Lung microvascular endothelial cell (primary cell): ENCODE measurements around the gene CSNK1D. TPM values are rescaled to one million over a fixed set of nuclear protein-coding genes. Genes with fewer than 3 reads are reported as not detected.

Experiments used
- DNase-seq, 2 donors: peaks; one replicate each; pipeline versions ENCODE4 v3.0.0 to v3.0.0-alpha.2; 2010; ENCODE audit warnings: low read depth in 2 of 2
- total RNA-seq: library from RNA; depleted of rRNA; stranded (reverse); fragments of >200 nt; gene quantifications from 2 replicates; pipeline ENCODE4 v1.2.1, GENCODE V29; 2014

Gene CSNK1D
- total RNA-seq, 1 donor from 2014 or later: 41.3 TPM

- no peak for DNase-seq
Observed at GRCh38 chr17:82252511-82253178, 20.9 kb downstream of the CSNK1D start.

DNA sequence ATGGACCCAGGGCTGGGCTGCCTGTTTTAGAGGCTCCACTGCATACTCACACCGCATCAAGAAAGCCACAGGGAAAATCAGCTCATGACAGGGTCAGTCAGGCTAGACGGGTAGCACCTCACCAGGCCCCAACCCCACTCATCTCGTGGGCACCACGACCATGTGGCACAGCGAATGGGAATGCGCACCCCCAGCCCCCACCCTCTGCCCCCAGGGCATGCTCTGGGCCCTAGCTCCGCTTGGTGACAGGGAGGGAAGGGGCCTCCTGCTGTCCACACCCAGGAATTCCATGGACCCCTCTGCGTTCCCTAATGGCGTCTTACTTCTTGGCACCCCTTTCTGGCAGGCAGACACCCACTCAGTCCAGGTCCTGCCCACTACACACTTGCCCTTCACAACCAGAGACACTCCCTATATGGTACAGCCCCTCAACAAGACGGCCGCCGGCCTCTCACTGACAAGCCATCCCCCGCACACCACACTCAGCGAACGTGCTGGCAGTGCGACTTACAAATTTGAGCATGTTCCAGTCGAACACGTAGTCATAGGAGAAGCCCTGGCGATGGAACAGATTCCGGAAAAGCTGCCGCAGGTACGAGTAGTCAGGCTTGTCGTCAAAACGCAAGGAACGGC lies 22.5 kb downstream of the CSNK1D start:
- no peak for DNase-seq

GRCh38 chr17:82249896-82250581 lies 23.5 kb downstream of the CSNK1D start:
- no peak for DNase-seq

DNA sequence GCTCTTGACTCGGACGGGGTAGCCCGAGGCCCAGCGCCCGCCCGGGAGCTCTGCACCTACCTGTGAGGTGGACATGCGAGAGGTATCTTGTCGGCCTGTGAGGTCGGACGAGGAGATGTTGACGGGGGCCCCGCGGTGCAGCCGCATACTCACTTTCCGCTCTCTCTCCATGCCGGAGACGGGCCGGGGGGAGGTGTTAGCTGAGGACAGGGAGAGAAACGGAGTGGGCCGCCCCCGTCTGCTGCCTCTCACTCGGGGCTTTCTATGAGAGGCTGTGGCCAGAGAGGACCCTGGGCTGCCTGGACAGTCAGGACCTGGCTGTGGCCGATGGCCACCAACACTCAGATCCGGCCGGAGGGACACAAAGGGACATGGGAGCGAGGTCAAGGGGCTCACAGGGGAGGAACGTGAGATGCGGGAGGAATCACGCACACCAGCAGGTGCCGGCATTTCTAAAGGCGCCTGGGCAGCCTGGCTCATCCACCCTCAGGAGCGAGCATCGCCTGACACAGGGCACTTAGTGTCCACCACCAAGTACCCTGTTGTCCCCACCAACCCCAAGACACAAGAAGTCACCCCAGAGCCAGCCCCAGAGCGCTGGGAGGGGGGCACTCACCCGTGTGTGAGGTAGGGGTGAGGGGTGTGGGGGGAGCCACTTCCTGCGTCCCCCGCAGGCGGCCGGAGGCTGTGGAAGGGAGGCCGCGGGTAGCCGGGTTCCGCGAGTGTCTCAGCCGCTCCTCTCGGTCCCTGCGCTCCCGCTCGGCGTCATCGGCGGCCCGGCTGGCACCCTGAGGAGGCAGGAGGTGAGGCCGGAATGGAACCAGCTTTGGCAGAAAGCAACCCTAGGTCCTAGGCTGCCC lies 24.5 kb downstream of the CSNK1D start:
- DNase-seq: no peak

DNA sequence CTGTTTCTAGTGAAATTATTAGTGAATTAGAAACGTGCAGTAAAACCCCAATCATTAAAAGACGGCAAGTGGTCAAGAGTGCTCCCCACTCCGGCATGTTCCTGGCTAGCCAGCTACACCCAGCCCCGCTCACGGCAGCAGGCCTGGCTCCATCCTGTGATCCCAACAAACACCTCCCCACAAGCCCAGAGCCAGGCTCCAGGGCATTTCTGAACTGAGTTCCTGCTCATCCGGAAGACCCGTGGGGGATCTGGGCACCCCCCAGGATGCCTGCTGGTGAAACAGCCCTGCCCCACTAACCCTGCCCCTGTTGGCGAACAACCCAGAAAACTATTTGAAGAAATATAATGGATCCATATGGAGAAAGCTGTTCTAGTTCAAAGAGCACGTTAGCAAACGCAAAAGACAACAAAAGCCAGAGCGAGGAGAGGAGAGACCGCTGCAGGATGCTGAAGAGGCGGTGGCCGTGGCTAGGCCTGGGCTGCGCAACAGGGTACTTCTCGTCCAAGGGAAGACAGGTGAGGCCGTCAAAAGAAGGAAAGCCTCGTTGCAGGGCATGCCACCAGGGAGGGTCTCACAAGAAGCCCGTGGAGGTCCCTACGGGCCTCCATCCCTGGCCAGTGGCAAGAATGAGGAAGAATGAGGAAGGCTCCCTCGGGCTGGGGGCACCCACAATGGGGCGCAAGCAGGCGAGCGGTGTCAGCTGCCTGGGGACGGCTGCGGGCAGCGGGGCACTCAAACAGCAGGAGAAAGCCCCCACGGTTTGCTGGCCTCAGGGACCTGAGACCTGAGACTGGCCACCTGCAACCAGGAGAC lies 25.4 kb downstream of the CSNK1D start:
- peak in 1 of 2 donors; percentile 42 for DNase-seq

DNA sequence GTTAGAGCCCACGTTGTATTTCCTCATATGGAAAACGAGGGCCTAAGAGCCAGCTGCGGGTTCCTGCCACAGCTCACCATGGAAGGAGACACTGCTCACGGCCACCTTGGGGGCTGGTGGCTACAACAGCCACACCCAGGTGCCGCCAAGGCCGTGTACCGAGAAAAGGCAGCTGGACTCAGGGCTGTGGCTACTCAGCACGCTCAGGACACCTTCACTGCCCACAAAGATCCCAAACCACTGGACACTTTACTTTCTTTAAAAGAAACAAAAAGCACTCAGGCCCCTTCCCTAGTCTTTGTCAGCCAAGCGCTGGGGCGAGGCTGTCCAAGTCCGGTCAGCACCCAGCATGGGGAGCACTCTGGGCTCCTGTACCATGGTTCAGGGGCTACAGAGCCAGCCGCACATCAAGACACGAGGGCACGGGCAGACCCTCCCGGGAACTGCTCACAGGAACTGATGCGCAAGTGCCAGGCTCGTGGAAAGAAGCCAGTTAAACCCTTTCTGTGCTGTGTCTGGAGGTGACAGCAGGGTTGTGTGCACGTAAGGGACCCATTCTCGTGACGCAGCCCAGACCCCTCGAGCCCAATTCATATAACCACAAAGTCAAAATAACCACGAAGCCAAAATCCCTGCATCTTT lies 26.2 kb downstream of the CSNK1D start:
- DNase-seq: no peak

- peak; percentile 69 to 73 for DNase-seq
Observed at GRCh38 chr17:82246365-82247181, 26.9 kb downstream of the CSNK1D start.

DNA sequence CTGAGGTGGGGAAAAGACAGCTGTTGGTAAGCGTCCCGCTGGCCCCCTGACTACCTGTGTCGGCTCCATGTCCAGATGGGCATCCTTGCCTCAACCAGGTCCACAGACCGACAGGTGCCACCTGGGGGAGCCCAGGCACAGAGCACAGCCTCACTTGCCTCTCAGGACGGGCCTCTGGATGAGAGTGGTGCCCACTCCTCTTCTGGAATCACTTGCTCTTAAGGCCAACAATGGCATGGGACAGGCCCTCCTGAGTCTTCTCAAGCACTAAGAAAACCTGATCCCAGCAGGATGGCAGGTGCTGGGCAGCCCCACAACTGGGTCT lies 27.5 kb downstream of the CSNK1D start:
- DNase-seq: no peak

- no peak for DNase-seq
Observed at GRCh38 chr17:82245134-82246039, 28.1 kb downstream of the CSNK1D start.

GRCh38 chr17:82244413-82245133 lies 28.9 kb downstream of the CSNK1D start:
- peak; percentile 47 to 48 for DNase-seq

DNA sequence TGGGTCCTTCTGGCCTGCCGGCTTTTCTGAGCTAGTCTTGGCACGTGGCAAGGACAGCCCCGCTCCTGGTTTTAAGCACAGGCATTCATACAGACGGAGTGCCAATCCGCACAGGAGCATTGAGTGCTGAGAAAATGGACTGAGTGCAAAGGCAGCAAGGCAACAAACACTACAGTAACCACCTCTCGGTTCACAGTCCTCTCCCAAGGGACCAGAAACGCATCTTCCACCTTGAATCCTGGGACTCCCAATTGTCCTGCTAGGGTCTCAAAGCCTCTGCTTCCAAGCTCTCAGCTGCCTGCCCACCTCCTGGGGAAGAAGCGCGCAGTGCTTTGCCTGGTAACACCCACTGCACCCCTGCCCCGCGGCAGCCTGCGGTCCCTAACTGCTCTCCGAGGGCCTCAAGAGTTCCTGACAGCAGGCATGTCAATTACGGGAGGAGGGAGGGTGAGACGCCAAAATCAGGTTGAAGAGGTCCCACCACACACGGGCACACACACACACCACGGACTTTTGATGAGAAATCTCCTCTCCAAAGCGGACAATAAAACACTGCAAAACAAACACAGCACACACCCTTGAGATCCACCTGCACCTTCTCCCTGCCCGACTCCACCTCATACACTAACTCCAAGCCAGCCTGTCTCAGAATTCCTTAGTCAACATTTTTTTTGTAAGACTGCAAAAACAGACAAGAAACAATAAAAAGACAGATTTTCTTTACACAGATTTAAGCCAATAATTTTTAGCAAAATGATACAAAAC lies 29.7 kb downstream of the CSNK1D start:
- DNase-seq: no peak

DNA sequence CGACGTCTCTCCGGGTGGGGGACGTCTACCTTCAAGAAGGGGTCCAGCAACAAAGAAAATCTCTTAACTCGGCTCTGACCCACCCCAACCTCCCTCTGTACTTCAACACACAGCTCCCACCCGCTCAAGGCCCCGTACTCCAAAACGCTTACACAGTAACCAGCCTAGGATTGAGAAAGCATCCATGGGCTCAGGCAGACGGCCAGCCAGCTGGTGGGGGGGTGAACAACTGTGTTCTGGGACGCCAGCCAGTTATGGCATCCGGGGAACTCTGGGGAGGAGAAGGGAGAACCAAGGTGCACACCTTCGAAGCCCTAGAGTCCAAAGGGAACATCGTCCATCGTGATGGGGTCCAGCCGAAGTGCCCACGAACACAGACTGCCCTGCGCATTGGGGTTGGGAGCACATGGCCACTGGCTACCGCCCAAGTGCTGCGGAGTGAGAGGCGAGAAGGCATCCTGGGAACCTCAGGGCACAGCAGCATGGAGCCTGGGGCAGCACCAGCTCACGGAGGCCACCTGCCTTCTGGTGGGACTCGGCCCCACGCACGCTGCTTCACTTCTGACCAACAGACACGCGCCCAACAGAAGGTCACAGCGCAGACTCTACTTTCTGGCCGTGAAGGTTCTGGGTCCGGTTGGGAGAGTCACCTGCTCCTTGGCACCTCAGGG lies 30.4 kb downstream of the CSNK1D start:
- DNase-seq: no peak

GRCh38 chr17:82242698-82242976 lies 30.9 kb downstream of the CSNK1D start:
- no peak for DNase-seq

GRCh38 chr17:82241926-82242697 lies 31.4 kb downstream of the CSNK1D start:
- DNase-seq: peak in 1 of 2 donors; percentile 31

DNA sequence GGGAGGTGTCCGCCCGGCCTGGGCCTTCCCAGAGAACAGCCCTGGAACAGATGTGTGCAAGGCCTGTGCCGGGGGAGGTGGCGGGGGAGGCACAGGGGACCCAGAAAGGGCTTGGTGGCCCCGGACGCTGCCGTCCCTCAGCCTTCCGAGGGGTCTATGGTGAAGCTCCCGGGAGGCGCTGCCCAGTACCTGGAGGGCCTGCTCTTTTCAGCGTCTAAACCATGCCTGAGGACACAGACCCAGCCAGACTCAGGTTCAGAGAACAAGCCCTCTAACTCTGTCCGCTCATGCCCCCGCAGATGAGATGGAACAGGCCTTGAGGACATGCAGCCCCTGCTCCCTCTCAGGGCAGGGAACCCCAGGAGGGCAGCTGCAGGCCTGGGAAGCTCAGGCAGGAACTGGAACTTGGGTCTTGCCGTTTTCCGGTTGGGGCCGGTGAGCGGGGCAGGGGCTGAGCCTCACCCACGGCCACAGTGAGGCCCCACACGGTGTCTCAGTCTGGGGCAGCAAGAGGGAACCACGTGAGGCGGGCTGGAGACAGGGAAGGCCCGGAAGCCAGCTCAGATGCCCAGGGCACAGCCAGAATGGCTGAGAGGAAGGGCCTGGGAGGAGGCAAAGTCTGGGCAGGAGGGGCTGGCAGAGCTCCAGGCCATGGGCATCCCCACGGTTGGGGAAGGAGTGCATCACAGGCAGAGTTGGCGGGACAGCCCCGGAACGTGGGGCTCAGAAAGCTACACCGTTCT lies 32.1 kb downstream of the CSNK1D start:
- peak; percentile 57 to 84 for DNase-seq
